A549 (cell line): ENCODE measurements around the gene ZNF438.

ENCODE experiments used
- CTCF ChIP-seq: fragments of >200 bp; sonication (Bioruptor Twin); formaldehyde crosslinking; IDR thresholded peaks from 3 replicates; pipeline ENCODE4 v1.5.1; 2016
- FOSL2 ChIP-seq, 2 experiments: fragments of 450-650 bp in 1 of 2; fragments of >200 bp in 1 of 2; sonication (Bioruptor Twin) in 1 of 2; formaldehyde crosslinking; IDR thresholded peaks; 2 replicates each; pipeline versions ENCODE4 v1.5.0 to v1.6.1; 2016 to 2020; ENCODE audit warnings: mild to moderate bottlenecking in 1 of 2, moderate library complexity in 1 of 2

- TF ChIP-seq CTCF, result no peak
- TF ChIP-seq FOSL2 (IDR thresholded peaks at IDR 0.05), result no peak
- no peak for TF ChIP-seq FOSL2 (CRISPR knock-in tag; IDR thresholded peaks at IDR 0.05)
Observed at GRCh38 chr10:30842894-30843293, 188.8 kb downstream of the ZNF438 start.
